Activated CD4-positive, alpha-beta T cell treated with anti-CD3 and anti-CD28 coated beads, Interleukin-2, amount 50 U/mL, for 24 hours (primary cell): Measurements from ENCODE around the gene HINFP.

Experiments used
- DNase-seq, 2 donors: peaks; one replicate each; pipeline ENCODE4 v3.0.0-alpha.2; 2020; ENCODE audit warnings: low read depth in 1 of 2, low spot score in 1 of 2

Gene HINFP, protein sequence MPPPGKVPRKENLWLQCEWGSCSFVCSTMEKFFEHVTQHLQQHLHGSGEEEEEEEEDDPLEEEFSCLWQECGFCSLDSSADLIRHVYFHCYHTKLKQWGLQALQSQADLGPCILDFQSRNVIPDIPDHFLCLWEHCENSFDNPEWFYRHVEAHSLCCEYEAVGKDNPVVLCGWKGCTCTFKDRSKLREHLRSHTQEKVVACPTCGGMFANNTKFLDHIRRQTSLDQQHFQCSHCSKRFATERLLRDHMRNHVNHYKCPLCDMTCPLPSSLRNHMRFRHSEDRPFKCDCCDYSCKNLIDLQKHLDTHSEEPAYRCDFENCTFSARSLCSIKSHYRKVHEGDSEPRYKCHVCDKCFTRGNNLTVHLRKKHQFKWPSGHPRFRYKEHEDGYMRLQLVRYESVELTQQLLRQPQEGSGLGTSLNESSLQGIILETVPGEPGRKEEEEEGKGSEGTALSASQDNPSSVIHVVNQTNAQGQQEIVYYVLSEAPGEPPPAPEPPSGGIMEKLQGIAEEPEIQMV

DNA sequence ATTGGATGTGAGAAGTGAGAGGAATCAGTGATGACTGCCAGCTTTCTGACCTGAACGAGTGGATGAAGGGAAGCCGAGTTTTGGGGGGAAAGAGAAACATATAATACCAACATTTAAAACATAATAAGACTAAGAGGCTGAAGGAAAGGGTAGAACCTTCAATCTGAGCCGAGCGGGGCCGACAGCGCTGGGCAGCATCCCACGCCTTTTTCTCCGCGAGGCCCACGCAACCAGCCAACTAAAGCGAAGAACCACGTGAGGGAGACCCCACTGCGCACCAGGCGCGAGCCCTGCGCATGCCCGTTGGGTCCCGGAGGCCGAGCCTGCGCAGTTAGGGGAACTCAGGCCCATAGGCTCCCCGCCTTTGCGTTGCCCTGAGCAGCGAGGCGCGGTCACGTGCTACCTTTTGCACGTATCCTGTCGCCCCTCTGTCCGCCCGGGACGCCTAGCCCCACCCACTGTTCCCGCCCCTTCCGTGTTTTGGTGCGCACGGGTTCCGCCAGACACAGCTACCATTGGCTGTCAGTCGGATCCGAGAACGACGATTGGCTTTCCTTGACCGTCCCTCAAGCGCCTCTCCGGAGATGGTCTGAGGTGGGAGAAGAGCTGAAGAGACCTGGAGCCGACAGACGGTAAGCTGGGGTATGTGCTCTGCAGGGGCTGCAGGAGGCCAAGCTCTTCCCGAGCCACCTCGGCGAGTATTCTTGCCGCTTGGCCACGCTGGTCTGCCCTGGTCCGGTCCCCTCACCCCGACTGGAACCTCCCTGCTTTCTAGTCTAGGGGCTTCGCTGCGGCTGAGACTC lies at the start of gene HINFP:
TSS of gene HINFP (plus strand) at position 573 of the 803 bp plus-strand sequence. CDS start 5,365 bp downstream, outside the sequence.
- DNase-seq, result peak; percentile 99 to 100

DNA sequence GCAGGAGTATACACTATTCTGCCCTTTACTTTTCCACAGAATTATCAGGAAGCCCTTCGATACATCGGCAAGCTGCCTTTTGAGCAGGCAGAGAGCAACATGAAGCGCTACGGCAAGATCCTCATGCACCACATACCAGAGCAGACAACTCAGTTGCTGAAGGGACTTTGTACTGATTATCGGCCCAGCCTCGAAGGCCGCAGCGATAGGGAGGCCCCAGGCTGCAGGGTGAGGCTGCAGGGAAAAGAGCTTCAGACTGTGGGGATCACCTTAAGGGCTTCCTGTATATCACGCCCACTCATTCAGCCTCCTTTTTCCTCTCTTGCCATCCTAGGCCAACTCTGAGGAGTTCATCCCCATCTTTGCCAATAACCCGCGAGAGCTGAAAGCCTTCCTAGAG lies 43.5 kb upstream of the HINFP start:
- DNase-seq, result no peak

DNA sequence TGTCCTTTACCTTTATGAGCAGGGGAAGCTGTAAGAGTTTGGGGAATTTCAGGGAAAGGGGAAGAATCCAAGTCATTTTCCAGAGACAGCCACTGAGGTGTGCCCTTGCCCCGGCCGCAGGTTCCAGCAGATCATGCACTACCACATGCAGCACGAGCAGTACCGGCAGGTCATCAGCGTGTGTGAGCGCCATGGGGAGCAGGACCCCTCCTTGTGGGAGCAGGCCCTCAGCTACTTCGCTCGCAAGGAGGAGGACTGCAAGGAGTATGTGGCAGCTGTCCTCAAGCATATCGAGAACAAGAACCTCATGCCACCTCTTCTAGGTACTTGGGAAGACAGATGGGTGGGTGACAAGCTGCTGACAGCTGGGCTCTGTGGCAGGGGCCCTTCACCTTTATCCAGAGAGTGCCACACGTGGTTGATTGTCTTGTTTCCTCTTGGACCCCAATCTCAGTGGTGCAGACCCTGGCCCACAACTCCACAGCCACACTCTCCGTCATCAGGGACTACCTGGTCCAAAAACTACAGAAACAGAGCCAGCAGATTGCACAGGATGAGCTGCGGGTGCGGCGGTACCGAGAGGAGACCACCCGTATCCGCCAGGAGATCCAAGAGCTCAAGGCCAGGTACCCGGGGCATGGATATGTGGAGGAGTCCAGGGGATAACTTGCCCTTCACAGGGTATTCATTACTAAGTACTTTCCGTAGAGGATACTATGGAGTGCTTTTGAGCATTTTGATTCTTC lies 42.5 kb upstream of the HINFP start:
- no peak for DNase-seq

DNA sequence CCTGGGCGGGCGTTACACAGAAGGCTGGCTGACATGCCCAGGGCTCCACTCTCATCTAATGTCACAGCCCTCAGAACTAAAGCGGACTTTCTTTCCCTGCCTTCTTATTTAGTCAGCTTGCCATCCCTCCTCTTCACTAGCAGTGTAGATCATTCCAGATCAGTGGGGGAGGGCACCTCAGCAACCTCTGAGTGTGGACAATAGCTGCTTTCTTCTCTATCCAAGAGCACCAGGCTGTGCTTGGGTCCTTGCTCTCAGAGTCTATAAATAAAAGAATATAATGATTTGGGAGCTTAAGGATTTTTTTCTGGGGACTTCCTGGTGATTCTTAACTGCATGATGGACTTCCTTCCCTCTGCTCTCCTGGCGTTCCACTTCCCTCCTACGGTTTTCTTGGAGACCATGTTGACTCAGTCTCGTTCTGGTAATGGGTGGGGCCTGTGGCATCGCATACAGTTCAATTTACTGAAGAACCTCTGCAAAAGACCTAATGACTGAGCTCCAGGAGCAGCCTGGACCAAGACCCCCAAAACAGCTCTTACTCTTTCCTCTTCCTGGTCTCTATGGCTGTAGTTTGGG lies 39.6 kb upstream of the HINFP start:
- no peak for DNase-seq

DNA sequence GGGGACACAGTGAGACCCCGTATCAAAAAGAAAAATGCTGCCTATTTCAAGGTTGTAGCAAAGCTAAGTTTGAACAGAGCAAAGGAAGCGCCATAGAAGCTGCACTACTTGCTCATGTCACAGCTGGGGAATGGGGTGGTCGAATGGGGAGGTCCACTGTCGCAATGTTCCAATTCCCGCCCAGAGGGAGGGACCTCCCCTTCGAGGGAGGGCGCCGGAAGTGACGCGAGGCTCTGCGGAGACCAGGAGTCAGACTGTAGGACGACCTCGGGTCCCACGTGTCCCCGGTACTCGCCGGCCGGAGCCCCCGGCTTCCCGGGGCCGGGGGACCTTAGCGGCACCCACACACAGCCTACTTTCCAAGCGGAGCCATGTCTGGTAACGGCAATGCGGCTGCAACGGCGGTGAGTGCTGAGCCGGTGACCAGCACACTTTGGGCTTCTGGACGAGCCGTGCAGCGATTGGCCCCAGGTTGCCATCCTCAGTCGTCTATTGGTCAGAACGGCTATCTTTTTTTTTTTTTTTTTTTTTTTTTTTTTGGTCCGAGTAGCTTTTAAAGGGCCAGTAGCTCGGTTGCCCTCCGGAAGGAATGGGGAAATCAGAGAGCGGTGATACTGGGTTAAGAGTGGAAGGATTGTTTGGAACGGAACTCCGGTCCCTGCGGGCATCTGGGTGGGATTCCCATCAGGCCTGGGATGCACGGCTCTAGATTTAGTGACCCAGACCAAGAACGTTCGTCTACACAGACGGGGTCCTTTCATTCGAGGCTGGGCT lies 36.5 kb upstream of the HINFP start, which contains the start of gene HMBS:
TSS of gene HMBS (plus strand) at position 219 of the 774 bp plus-strand sequence. CDS start at position 372, 153 bp downstream.
- peak; percentile 83 to 90 for DNase-seq

DNA sequence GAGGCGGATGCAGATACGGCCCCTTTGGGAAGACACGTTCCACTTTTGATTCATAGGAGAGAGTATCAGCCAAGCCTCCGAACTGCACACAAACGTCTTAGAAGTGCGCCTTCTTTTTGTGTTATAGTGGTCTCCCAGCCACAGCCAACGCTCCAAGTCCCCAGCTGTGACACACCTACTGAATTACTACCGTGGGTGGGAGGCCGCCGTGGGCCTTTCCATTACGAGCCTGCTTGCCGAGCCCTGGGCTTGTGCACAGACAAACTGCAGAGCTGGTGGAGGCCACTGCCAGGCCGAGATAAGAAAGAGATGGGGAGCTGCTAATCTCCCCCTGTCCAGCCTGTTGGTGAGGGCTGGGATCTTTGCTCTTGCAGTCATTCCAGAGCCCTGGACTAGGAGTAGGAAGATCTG lies 35.9 kb upstream of the HINFP start:
- peak in 1 of 2 donors; percentile 27 for DNase-seq

DNA sequence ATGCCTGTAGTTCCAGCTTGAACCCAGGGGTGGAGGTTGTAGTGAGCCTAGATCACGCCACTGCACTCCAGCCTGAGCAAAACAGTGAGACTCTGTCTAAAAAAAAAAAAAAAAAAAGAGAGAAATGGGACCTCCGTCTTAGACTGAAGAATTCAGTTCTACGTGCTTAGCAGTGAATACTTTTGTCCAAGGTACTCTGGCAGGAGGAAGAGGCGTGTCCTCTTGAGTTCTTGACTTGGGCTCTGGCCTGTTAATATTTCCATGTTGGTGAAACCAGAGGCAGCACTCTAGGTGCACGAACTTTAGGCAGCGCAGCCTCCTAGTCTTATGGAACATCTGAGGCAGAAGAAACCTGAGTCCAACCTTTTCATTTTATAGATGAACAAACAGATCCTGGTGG lies 34.3 kb upstream of the HINFP start:
- no peak for DNase-seq

DNA sequence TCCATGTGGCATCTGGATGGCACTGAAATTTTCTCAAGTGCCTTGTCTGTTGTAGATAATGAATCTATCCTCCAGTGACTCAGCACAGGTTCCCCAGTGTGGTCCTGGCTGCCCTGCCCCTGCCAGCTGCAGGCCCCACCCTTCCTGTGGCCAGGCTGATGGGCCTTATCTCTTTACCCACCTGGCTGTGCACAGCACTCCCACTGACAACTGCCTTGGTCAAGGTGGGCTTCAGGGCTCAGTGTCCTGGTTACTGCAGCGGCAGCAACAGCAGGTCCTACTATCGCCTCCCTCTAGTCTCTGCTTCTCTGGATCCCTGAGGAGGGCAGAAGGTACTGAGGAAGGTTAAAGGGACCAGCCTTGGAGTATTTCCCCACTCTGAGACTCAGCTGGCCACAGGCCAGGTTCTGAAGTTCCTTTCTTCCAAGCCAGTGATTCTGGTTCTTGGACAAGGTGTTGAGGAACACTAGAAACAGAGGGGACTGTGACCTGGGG lies 33.6 kb upstream of the HINFP start:
- no peak for DNase-seq

DNA sequence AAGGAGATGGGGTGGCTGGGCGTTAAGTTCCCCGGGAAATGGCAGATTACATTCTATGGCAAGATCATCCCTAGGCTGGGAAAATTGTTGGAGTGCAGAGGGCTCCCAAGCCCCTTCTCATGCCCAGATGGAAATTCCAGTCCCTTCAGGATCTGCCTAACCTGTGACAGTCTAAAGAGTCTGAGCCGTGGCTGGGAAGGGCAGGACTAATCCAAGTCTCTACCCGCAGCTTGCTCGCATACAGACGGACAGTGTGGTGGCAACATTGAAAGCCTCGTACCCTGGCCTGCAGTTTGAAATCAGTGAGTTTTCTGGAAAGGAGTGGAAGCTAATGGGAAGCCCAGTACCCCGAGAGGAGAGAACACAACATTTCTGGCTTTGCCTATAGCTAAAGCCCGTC lies 33.0 kb upstream of the HINFP start:
- DNase-seq, result no peak

DNA sequence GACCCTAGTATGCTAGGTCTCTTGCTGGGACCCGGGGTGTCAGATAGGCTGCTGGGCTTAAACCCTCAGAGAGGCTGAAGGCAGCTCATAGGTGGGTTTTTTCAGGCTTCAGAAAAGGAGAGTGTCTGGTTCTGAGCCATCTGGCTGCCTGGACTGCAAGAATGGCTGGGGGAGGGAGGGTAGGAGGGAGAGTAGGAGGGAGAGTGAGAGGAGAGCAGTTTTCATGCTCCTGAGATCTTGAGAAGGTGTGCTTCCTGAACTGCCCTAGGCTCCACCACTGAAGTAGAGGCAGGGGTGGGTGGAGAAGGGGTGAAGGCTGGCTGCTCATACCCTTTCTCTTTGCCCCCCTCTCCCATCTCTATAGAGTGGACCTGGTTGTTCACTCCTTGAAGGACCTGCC lies 32.1 kb upstream of the HINFP start:
- no peak for DNase-seq

DNA sequence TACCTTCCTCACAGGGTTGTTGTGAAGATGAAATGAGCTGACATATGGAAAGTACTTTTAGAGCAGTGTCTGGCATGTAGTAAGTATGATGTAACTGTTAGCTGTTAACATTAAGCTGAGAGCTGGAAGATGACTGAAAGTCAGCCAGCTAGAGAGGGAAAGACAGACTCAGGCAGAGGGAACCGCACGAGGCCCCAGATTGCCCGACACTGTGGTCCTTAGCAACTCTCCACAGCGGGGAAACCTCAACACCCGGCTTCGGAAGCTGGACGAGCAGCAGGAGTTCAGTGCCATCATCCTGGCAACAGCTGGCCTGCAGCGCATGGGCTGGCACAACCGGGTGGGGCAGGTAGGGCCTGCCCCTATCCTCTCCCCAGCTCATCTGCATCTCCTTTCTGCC lies 30.2 kb upstream of the HINFP start:
- DNase-seq, result no peak

DNA sequence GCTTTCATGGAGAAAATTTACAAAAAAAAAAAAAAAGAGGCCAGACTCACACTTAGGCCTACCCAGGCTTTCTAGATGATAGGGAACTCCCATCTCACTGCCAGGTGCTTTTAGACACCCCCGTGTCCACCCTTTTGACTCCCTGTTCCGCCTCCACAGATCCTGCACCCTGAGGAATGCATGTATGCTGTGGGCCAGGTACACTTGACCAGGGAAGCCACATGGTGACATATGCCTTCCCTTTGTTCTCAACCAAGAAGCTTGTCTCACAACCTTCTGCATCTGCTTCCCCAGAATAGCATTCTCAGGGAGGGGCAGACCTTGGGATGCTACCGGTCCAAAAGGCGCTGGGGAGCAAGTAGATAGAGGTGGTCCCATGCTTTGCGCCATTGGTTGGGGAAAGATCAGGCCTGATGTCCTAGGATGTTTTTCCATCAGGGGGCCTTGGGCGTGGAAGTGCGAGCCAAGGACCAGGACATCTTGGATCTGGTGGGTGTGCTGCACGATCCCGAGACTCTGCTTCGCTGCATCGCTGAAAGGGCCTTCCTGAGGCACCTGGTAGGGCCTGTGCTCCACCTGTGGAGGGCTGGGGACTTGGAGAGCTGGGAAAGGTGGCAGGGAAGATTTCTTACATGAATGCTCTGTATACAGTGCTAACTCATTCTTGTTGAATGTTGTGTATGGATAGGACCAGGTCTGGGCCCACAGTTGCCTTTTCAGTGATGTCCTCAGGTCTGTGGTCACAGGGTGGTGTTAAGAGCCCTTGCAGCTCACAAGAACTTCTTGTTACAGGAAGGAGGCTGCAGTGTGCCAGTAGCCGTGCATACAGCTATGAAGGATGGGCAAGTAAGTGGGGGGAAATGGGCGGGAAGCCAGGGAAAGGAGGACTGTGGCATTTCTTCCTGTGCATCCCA lies 29.2 kb upstream of the HINFP start:
- DNase-seq, result no peak

DNA sequence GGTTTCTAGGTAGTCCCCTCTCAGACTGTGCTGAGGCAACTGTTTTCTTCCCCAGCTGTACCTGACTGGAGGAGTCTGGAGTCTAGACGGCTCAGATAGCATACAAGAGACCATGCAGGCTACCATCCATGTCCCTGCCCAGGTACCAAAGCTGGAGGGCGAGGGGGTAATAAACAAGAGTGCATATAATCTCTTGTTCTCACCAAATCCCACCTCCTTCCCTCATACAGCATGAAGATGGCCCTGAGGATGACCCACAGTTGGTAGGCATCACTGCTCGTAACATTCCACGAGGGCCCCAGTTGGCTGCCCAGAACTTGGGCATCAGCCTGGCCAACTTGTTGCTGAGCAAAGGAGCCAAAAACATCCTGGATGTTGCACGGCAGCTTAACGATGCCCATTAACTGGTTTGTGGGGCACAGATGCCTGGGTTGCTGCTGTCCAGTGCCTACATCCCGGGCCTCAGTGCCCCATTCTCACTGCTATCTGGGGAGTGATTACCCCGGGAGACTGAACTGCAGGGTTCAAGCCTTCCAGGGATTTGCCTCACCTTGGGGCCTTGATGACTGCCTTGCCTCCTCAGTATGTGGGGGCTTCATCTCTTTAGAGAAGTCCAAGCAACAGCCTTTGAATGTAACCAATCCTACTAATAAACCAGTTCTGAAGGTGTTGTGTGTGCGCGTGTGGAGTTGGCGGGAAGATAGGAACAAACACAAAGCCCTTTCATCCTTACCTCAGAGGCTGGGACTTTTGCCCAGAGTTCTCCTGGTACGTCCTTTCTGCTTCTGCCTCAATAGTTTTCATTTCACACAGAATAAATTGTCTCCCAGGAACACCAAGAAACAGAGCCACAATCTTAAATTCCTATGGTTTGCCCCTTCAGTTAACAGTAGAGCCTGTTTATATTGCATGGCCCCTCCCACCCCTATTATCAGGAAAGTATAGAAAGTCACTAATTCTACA lies 28.2 kb upstream of the HINFP start:
- DNase-seq, result no peak

DNA sequence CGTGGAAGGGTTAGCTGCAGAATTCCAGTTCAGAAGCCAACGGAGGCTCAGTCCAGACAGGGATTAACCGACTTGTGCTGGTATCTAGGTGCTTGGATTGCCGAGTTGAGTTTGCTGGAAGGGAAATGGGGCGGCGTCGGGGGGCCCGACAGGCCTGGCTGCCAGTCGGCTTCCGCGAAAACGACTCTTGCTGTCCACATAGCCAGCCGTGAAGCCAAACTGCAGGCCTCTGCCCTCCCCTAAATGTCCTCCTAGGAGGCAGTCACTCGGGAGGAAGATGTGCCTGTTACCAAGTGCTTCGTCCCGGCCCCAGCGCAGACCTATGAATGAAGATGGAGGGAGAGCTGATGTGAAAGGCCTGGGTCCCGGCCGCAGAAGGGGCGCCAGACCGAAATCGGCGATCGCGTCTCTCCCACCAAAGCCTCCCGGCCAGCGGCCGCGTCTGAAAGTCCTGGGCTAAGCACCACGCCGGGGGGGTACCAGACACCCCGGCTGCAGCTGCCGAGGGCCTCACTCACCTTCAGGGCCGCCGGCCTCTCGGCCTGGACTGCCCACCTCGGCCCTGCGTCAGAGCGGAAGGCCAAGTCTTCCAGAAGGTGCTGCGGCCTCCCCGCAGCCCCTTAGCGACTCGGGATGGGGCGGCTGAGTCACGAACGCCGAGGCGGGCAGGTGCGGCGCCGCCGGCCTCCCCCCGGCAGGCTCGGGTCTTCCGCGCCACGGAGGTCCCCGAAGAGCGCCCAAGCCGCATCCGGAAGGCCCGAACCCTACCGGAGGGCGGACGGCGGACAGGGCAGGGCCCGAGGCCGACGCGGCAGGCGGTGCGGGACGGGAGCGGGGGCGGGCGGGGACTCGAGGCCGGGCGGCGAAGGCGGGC lies 27.2 kb upstream of the HINFP start:
- DNase-seq, result peak; percentile 18 to 22

DNA sequence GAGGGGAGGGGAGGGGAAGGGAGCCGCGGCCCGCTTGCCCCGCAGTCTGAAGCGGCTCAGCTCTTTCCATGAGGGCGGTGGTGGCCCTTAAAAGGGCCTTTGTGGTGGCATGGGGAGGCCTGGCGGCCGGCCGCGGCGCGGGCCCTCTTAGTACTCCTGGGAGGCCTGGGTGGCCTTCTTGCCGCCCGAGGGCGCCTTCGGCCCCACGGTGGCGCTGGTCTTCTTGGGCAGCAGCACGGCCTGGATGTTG lies 26.6 kb upstream of the HINFP start:
- DNase-seq, result no peak

DNA sequence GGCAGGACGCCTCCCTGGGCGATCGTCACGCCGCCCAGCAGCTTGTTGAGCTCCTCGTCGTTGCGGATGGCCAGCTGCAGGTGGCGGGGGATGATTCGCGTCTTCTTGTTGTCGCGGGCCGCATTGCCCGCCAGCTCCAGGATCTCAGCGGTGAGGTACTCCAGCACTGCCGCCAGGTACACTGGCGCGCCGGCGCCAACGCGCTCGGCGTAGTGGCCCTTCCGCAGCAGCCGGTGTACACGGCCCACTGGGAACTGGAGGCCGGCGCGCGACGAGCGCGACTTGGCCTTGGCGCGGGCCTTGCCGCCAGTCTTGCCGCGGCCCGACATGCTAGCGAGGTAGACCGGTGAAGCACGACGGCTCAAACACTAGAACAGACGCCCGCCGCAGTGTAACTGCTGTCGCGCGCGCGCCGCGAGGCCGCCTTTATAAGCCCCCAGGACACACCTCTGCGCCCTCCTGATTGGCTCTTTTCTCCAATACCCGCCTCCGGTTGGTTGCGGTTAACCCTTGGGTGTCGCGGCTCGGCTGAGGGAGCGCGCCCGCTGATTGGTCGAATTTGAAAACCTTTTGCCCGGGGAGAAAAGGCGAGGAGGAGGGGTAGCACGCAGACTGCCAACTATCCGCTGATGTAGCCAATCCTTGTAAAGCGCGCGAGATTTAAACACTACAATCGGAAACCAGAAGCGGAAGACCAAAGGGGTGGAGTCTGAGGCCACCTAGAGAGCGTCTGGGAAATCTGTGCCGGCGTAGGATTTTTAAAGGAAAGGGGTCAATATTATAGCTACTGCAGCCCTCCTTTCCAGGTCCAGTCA lies 26.1 kb upstream of the HINFP start:
- DNase-seq, result peak; percentile 98 to 99
